ENCODE data around the gene TPSAB1.

- TF ChIP-seq, protein P1, sequence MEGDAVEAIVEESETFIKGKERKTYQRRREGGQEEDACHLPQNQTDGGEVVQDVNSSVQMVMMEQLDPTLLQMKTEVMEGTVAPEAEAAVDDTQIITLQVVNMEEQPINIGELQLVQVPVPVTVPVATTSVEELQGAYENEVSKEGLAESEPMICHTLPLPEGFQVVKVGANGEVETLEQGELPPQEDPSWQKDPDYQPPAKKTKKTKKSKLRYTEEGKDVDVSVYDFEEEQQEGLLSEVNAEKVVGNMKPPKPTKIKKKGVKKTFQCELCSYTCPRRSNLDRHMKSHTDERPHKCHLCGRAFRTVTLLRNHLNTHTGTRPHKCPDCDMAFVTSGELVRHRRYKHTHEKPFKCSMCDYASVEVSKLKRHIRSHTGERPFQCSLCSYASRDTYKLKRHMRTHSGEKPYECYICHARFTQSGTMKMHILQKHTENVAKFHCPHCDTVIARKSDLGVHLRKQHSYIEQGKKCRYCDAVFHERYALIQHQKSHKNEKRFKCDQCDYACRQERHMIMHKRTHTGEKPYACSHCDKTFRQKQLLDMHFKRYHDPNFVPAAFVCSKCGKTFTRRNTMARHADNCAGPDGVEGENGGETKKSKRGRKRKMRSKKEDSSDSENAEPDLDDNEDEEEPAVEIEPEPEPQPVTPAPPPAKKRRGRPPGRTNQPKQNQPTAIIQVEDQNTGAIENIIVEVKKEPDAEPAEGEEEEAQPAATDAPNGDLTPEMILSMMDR (IDR thresholded peaks at IDR 0.05), result no peak
- TF ChIP-seq POLR2AphosphoS5 (IDR thresholded peaks at IDR 0.05), result no peak
- no peak for TF ChIP-seq POLR2A (IDR thresholded peaks at IDR 0.05)
- TF ChIP-seq EP300 (IDR thresholded peaks at IDR 0.05), result no peak
These were observed 25.3 kb downstream of the TPSAB1 start for GRCh38 chr16:1265826-1266225.
